IMR-90 (cell line): ENCODE data around the gene AQP4. TPM values are rescaled to one million over a fixed set of nuclear protein-coding genes. Genes with fewer than 3 reads are reported as not detected.

ENCODE experiments used
- ATAC-seq: fragments of 200-7000 bp; cut with Tn5 transposase; 2 replicates; pipeline ENCODE4 v1.9.1; 2020; ENCODE audit warnings: low read depth, mild to moderate bottlenecking, moderate library complexity
- BruUV-seq: library from RNA; stranded (reverse); fragments of 400-500 nt; replicated peaks from 2 replicates; lab custom pipeline; 2021; lab: Mats Ljungman, UMichigan
- CTCF ChIA-PET: fragments of 300-600 bp; formaldehyde crosslinking; extraction: SDS; loops from one replicate; lab custom pipeline; 2021; ENCODE audit warnings: antibody characterized with exemption; lab: Yijun Ruan, JAX
- POLR2A ChIA-PET: fragments of 300-600 bp; sonication (Branson Sonifier 250); formaldehyde crosslinking; loops from one replicate; lab custom pipeline; 2022; ENCODE audit warnings: antibody characterized with exemption; ENCODE audit not compliant: unreplicated experiment; lab: Charles Lee
- DNase-seq: peaks from one replicate; pipeline ENCODE4 v3.0.0; 2013
- H2AFZ ChIP-seq: replicated peaks from 2 replicates; pipeline ENCODE3; 2013; ENCODE audit warnings: low read length, mild to moderate bottlenecking; ENCODE audit not compliant: poor library complexity
- H2AK5ac ChIP-seq: 2 replicates; pipeline ENCODE4 v1.6.1; 2013; ENCODE audit warnings: low read depth, low read length, inconsistent platforms
- H2AK9ac ChIP-seq: replicated peaks from 2 replicates; pipeline ENCODE3; 2013; ENCODE audit warnings: mild to moderate bottlenecking, low read depth, low read length, moderate library complexity; ENCODE audit not compliant: poor library complexity
- H2BK120ac ChIP-seq: 2 replicates; pipeline ENCODE4 v1.6.1; 2013; ENCODE audit warnings: low read depth, low read length, inconsistent platforms
- H2BK15ac ChIP-seq: 3 replicates; pipeline ENCODE4 v1.6.1; 2013; ENCODE audit warnings: low read depth, low read length, inconsistent platforms
- H2BK20ac ChIP-seq: 2 replicates; pipeline ENCODE4 v1.6.1; 2013; ENCODE audit warnings: low read depth, mild to moderate bottlenecking, inconsistent platforms, low read length, moderate library complexity
- H2BK5ac ChIP-seq: 2 replicates; pipeline ENCODE4 v1.6.1; 2013; ENCODE audit warnings: mild to moderate bottlenecking, low read depth, low read length, inconsistent platforms; ENCODE audit not compliant: poor library complexity, severe bottlenecking
- H3K14ac ChIP-seq: replicated peaks from 2 replicates; pipeline ENCODE4 v1.6.1; 2013; ENCODE audit warnings: low read depth, low read length, inconsistent platforms
- H3K18ac ChIP-seq: 2 replicates; pipeline ENCODE4 v1.6.1; 2013; ENCODE audit warnings: low read depth, low read length, control low read depth
- H3K23ac ChIP-seq: 2 replicates; pipeline ENCODE4 v1.6.1; 2013; ENCODE audit warnings: low read depth, low read length, inconsistent platforms
- H3K27ac ChIP-seq: 2 replicates; pipeline ENCODE4 v1.5.1; 2013; ENCODE audit warnings: mild to moderate bottlenecking, control low read depth, low read length; ENCODE audit not compliant: insufficient read depth
- H3K27me3 ChIP-seq: 2 replicates; pipeline ENCODE4 v1.6.1; 2013; ENCODE audit warnings: low read length; ENCODE audit not compliant: control insufficient read depth, insufficient read depth
- H3K36me3 ChIP-seq: 2 replicates; pipeline ENCODE4 v1.6.1; 2013; ENCODE audit warnings: low read length, mixed read lengths; ENCODE audit not compliant: control insufficient read depth, insufficient read depth
- H3K4ac ChIP-seq: 2 replicates; pipeline ENCODE4 v1.6.1; 2013; ENCODE audit warnings: low read depth, low read length, inconsistent platforms
- H3K4me1 ChIP-seq: 2 replicates; pipeline ENCODE4 v1.6.1; 2013; ENCODE audit warnings: low read length, mixed read lengths; ENCODE audit not compliant: control insufficient read depth, insufficient read depth
- H3K4me2 ChIP-seq: 2 replicates; pipeline ENCODE4 v1.6.1; 2013; ENCODE audit warnings: low read depth, mild to moderate bottlenecking, control low read depth, low read length, moderate library complexity
- H3K4me3 ChIP-seq: 2 replicates; pipeline ENCODE4 v1.5.1; 2013; ENCODE audit warnings: low read depth, mild to moderate bottlenecking, control low read depth, low read length, moderate library complexity; ENCODE audit not compliant: insufficient read depth
- H3K56ac ChIP-seq: 2 replicates; pipeline ENCODE4 v1.6.1; 2013; ENCODE audit warnings: low read length, inconsistent platforms; ENCODE audit not compliant: insufficient read depth; ENCODE audit errors: extremely low read depth
- H3K79me1 ChIP-seq, 2 experiments: 2 replicates each; pipeline ENCODE4 v1.6.1; 2013; ENCODE audit warnings: low read length in 2 of 2, inconsistent platforms in 1 of 2, low read depth in 1 of 2
- H3K9ac ChIP-seq: 2 replicates; pipeline ENCODE4 v1.6.1; 2013; ENCODE audit warnings: low read depth, low read length, control low read depth
- H3K9me1 ChIP-seq: 2 replicates; pipeline ENCODE4 v1.6.1; 2013; ENCODE audit warnings: low read length, inconsistent platforms; ENCODE audit not compliant: insufficient read depth
- H3K9me3 ChIP-seq: 2 replicates; pipeline ENCODE4 v1.6.1; 2013; ENCODE audit warnings: low read length; ENCODE audit not compliant: control insufficient read depth, insufficient read depth
- H4K20me1 ChIP-seq: 2 replicates; pipeline ENCODE4 v1.6.1; 2013; ENCODE audit warnings: low read length, inconsistent platforms; ENCODE audit not compliant: insufficient read depth
- H4K5ac ChIP-seq: 2 replicates; pipeline ENCODE4 v1.6.1; 2013; ENCODE audit warnings: mild to moderate bottlenecking, low read depth, low read length, control low read depth
- H4K8ac ChIP-seq, 2 experiments: 2 replicates each; pipeline ENCODE4 v1.6.1; 2013; ENCODE audit warnings: low read depth in 2 of 2, low read length in 2 of 2, control low read depth in 1 of 2, inconsistent platforms in 1 of 2
- H4K91ac ChIP-seq: 2 replicates; pipeline ENCODE4 v1.6.1; 2013; ENCODE audit warnings: low read depth, low read length, inconsistent platforms; ENCODE audit not compliant: insufficient read depth
- CTCF ChIP-seq: conservative IDR thresholded peaks from 2 replicates; pipeline ENCODE4 v1.5.1; 2012; ENCODE audit warnings: mild to moderate bottlenecking, low read depth, low read length, improper control_type of control experiment
- MAZ ChIP-seq: IDR thresholded peaks from 2 replicates; pipeline ENCODE4 v1.6.1; 2012; ENCODE audit warnings: low read depth, mild to moderate bottlenecking, low read length, improper control_type of control experiment, moderate library complexity, borderline replicate concordance
- NFE2L2 ChIP-seq: fragments of 150-350 bp; IDR thresholded peaks from 2 replicates; pipeline ENCODE4 v1.6.1; 2016; ENCODE audit warnings: low read depth, mild to moderate bottlenecking, low read length
- RAD21 ChIP-seq: IDR thresholded peaks from 2 replicates; pipeline ENCODE4 v1.6.1; 2012; ENCODE audit warnings: low read length, improper control_type of control experiment
- SMC3 ChIP-seq: fragments of 150-350 bp; IDR thresholded peaks from 2 replicates; pipeline ENCODE4 v1.6.1; 2016; ENCODE audit warnings: low read depth, mild to moderate bottlenecking, antibody characterized with exemption, low read length, moderate library complexity
- WGBS, 2 experiments: methylation state at CpG; one replicate each; pipeline versions ENCODE4 v1.1.5 to v1.1.7; 2013; ENCODE audit warnings: missing lambda C conversion rate in 2 of 2; ENCODE audit not compliant: insufficient read length in 1 of 2; ENCODE audit errors: extremely low coverage in 2 of 2; 5-methylcytosine and 5-hydroxymethylcytosine counted together
- dilution Hi-C: fragments of 300-500 bp; cut with HindIII; formaldehyde crosslinking; loops from one replicate; pipeline ENCODE4 v1.14.3; 2018; ENCODE audit warnings: low sequenced_read_pairs; ENCODE audit not compliant: unreplicated experiment
- in situ Hi-C: fragments of 300-500 bp; cut with MboI; formaldehyde crosslinking; loops from 3 replicates; pipeline ENCODE4 v1.14.3; 2019; ENCODE audit warnings: low sequenced_read_pairs, inconsistent platforms, mixed read lengths
- intact Hi-C: fragments of 100-400 bp; cut with micrococcal nuclease; formaldehyde crosslinking; loops from 2 replicates; pipeline ENCODE4 v1.10.0; 2022
- polyA plus RNA-seq, 3 experiments: library from polyadenylated mRNA; depleted of rRNA; stranded (reverse); fragments of >200 nt; gene quantifications; 2 replicates each; pipeline ENCODE4 v1.2.3, GENCODE V29; 2012; ENCODE audit warnings: low replicate concordance in 1 of 3
- total RNA-seq: library from RNA; depleted of rRNA; stranded (reverse); fragments of >200 nt; gene quantifications from 2 replicates; pipeline ENCODE4 v1.2.3, GENCODE V29; 2012

The AQP4 gene
- total and polyA plus RNA-seq, 2 of the 4 experiments (the other 2 are of a cell fraction), result not detected

GRCh38 chr18:26911840-26912239 is 46.3 kb upstream of the AQP4 start (continued):
- no peak for TF ChIP-seq RAD21

GRCh38 chr18:26909599-26910290 is 44.2 kb upstream of the AQP4 start:
- Histone ChIP-seq H3K36me3 (no peaks in the 10 kb centered on the region), H4K91ac (no peak overlapping the region), H4K8ac (no peak overlapping the region), H3K4me2 (no peak overlapping the region), H3K79me1 (no peaks in the 10 kb centered on the region), H3K27ac (no peak overlapping the region), H2BK120ac (no peak overlapping the region), H2AFZ (no peak overlapping the region), H2AK5ac (no peak overlapping the region), H3K4me1 (no peaks in the 10 kb centered on the region), H3K23ac (no peak overlapping the region), H3K56ac (no peak overlapping the region), H3K27me3 (no peaks in the 10 kb centered on the region), H2AK9ac (no peak overlapping the region), H4K20me1 (no peaks in the 10 kb centered on the region), H2BK15ac (no peak overlapping the region), H2BK5ac (no peak overlapping the region), H3K9ac (no peak overlapping the region), H3K14ac (no peak overlapping the region), H3K9me1 (no peaks in the 10 kb centered on the region), H3K18ac (no peak overlapping the region), H3K4me3 (no peak overlapping the region), H3K9me3 (peaks cover 3% of the 10 kb centered on the region; the same call in 1 of the 2 replicates), H2BK20ac (no peak overlapping the region), H4K5ac (no peak overlapping the region), H3K4ac (no peak overlapping the region)
- CTCF ChIA-PET, result no interaction called here
- intact Hi-C loops, result no loop called here
- TF ChIP-seq CTCF (no peak), SMC3 (no peak), MAZ (no peak), NFE2L2 (no peak)
- no peak for ATAC-seq
- no peak for DNase-seq
- BruUV-seq, result no TSS peak
- dilution Hi-C loops, result no loop called here
- whole genome bisulfite sequencing, 2 experiments, result 0% methylated on average over 1 of the region's 5 CpGs; no CpG with 5 or more reads in 1 of the 2 experiments
- in situ Hi-C loops, result no loop called here
- POLR2A ChIA-PET, result no interaction called here
